DOHH2 (cell line): Measurements from ENCODE around the gene UBE2K.

Experiments used
- EZH2phosphoT487 ChIP-seq: fragments of 200-600 bp; sonication (generic); IDR thresholded peaks from 2 replicates; pipeline ENCODE4 v1.6.1; 2017; ENCODE audit warnings: borderline replicate concordance, mild to moderate bottlenecking, antibody characterized with exemption, low read length, moderate library complexity, mixed read lengths
- TF ChIP-seq, protein P1 (sequence below): fragments of 200-600 bp; sonication (generic); IDR thresholded peaks from one replicate; pipeline ENCODE4 v1.5.1; 2014; ENCODE audit warnings: antibody characterized with exemption, mild to moderate bottlenecking, low read depth, low read length; ENCODE audit not compliant: poor library complexity, severe bottlenecking

GRCh38 chr4:39668887-39669286 lies 29.0 kb upstream of the UBE2K start:
- TF ChIP-seq, protein P1, sequence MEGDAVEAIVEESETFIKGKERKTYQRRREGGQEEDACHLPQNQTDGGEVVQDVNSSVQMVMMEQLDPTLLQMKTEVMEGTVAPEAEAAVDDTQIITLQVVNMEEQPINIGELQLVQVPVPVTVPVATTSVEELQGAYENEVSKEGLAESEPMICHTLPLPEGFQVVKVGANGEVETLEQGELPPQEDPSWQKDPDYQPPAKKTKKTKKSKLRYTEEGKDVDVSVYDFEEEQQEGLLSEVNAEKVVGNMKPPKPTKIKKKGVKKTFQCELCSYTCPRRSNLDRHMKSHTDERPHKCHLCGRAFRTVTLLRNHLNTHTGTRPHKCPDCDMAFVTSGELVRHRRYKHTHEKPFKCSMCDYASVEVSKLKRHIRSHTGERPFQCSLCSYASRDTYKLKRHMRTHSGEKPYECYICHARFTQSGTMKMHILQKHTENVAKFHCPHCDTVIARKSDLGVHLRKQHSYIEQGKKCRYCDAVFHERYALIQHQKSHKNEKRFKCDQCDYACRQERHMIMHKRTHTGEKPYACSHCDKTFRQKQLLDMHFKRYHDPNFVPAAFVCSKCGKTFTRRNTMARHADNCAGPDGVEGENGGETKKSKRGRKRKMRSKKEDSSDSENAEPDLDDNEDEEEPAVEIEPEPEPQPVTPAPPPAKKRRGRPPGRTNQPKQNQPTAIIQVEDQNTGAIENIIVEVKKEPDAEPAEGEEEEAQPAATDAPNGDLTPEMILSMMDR, result no peak
- no peak for TF ChIP-seq EZH2phosphoT487
